ENCODE results near the gene DDX25. TPM values are rescaled to one million over a fixed set of nuclear protein-coding genes. Genes with fewer than 3 reads are reported as not detected.

DDX25 gene
- total and polyA plus RNA-seq, 9 of the 15 experiments (the other 6 are each of a cell fraction or from before 2014, with no cell fraction given), result not detected

- TF ChIP-seq STAT6 (CRISPR knock-in tag; IDR thresholded peaks at IDR 0.05) (no peak), PTBP1 (IDR thresholded peaks at IDR 0.05; ENCODE audit: low read depth, low read length) (no peak), MCM5 (IDR thresholded peaks at IDR 0.05; ENCODE audit: low read depth) (no peak), ELF2 (CRISPR knock-in tag; IDR thresholded peaks at IDR 0.05) (no peak), PRPF4 (IDR thresholded peaks at IDR 0.05; ENCODE audit: insufficient read depth, low read depth, low read length, poor library complexity, severe bottlenecking) (no peak), FIP1L1 (IDR thresholded peaks at IDR 0.05; ENCODE audit: low read depth, low read length, poor library complexity, severe bottlenecking) (no peak), ZBTB7A (IDR thresholded peaks at IDR 0.05; ENCODE audit: borderline replicate concordance, control insufficient read depth, low read depth, low read length) (no peak), ZNF707 (CRISPR knock-in tag; conservative IDR thresholded peaks at IDR 0.05) (no peak), PHTF2 (CRISPR knock-in tag; IDR thresholded peaks at IDR 0.05) (no peak), YY1 (IDR thresholded peaks at IDR 0.05; ENCODE audit: borderline replicate concordance in 1 of 3, control insufficient read depth in 1 of 3, extremely low read depth in 1 of 3, insufficient read depth in 3 of 3, insufficient read length in 1 of 3, insufficient replicate concordance in 2 of 3, low read depth in 1 of 3, low read length in 2 of 3) (peak in 2 of 3 experiments; percentile 24 to 63), MYNN (IDR thresholded peaks at IDR 0.05) (no peak), MYNN (CRISPR knock-in tag; IDR thresholded peaks at IDR 0.05) (no peak), SNRNP70 (optimal IDR thresholded peaks at IDR 0.05; ENCODE audit: low read depth, low read length) (no peak), NR4A1 (CRISPR knock-in tag; IDR thresholded peaks at IDR 0.05) (no peak), NR4A1 (tag; IDR thresholded peaks at IDR 0.05) (no peak), MAZ (CRISPR knock-in tag; conservative IDR thresholded peaks at IDR 0.05 in 1 of 2, IDR thresholded peaks at IDR 0.05 in 1 of 2) (no peak; a peak in 1 of 4 replicates), BACH1 (tag; IDR thresholded peaks at IDR 0.05) (no peak), ZNF778 (CRISPR knock-in tag; IDR thresholded peaks at IDR 0.05) (no peak), ZNF586 (CRISPR knock-in tag; conservative IDR thresholded peaks at IDR 0.05) (no peak), ZNF175 (CRISPR knock-in tag; IDR thresholded peaks at IDR 0.05; ENCODE audit: low read depth) (no peak), SNIP1 (IDR thresholded peaks at IDR 0.05; ENCODE audit: low read depth) (no peak), KLF16 (IDR thresholded peaks at IDR 0.05) (no peak)
- TF ChIP-seq, protein P1, sequence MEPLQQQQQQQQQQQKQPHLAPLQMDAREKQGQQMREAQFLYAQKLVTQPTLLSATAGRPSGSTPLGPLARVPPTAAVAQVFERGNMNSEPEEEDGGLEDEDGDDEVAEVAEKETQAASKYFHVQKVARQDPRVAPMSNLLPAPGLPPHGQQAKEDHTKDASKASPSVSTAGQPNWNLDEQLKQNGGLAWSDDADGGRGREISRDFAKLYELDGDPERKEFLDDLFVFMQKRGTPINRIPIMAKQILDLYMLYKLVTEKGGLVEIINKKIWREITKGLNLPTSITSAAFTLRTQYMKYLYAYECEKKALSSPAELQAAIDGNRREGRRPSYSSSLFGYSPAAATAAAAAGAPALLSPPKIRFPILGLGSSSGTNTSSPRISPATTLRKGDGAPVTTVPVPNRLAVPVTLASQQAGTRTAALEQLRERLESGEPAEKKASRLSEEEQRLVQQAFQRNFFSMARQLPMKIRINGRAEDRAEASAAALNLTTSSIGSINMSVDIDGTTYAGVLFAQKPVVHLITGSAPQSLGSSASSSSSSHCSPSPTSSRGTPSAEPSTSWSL (CRISPR knock-in tag; IDR thresholded peaks at IDR 0.05; ENCODE audit: borderline replicate concordance), result no peak
Measured at GRCh38 chr11:125902927-125903710, 1.2 kb upstream of the DDX25 start, which contains the start of gene PUS3 (continued).

Data from K562 (cell line).